ENCODE results near the gene CFB. TPM values are rescaled to one million over a fixed set of nuclear protein-coding genes. Genes with fewer than 3 reads are reported as not detected.

CFB gene
- polyA plus RNA-seq, 1 donor (not counting 4 experiments of a cell fraction or from before 2014, with no cell fraction given), result 2.5 TPM

- Histone ChIP-seq H3K27me3 (ENCODE audit: control insufficient read depth, extremely low read depth, insufficient read depth, low read length) (peaks cover 11% of the 10 kb centered on the region), H3K9me3 (ENCODE audit: control insufficient read depth, low read depth, low read length) (no peaks in the 10 kb centered on the region), H3K4me1 (ENCODE audit: control insufficient read depth, extremely low read depth, insufficient read depth, low read length) (no peaks in the 10 kb centered on the region), H3K9ac (ENCODE audit: control insufficient read depth, extremely low read depth, insufficient read depth, low read length) (no peak overlapping the region), H2AFZ (ENCODE audit: control insufficient read depth, low read length) (no peak overlapping the region), H3K36me3 (ENCODE audit: control insufficient read depth in 2 of 2, extremely low read depth in 1 of 2, insufficient read depth in 2 of 2, low read length in 2 of 2) (no peaks in the 10 kb centered on the region), H3K79me2 (ENCODE audit: control insufficient read depth, insufficient read depth, low read length) (no peaks in the 10 kb centered on the region), H3K27ac (ENCODE audit: control insufficient read depth, insufficient read depth, low read length) (no peak overlapping the region), H3K4me2 (ENCODE audit: control insufficient read depth, extremely low read depth, insufficient read depth, low read depth, low read length) (no peak overlapping the region), H3K4me3 (ENCODE audit: control insufficient read depth in 2 of 3, extremely low read depth in 1 of 3, insufficient read depth in 2 of 3, low read depth in 1 of 3, low read length in 3 of 3) (no peak overlapping the region), H4K20me1 (ENCODE audit: control insufficient read depth, extremely low read depth, insufficient read depth, low read length) (no peaks in the 10 kb centered on the region), H3K9me1 (ENCODE audit: control insufficient read depth, extremely low read depth, insufficient read depth, low read length) (no peaks in the 10 kb centered on the region)
- DNase-seq (ENCODE audit: low read depth, low spot score) (no peak), FAIRE-seq (no peak)
- dilution Hi-C loops (cut with MboI; ENCODE audit: extremely low pct_ligation_motif_present, low sequenced_read_pairs), result no loop called here
- no peak for TF ChIP-seq EZH2 (IDR thresholded peaks at IDR 0.05; ENCODE audit: low read length)
These were observed 10.1 kb upstream of the CFB start for GRCh38 chr6:31935823-31936222.

- H3K4me3 ChIP-seq (ENCODE audit: control insufficient read depth in 2 of 3, extremely low read depth in 1 of 3, insufficient read depth in 2 of 3, low read depth in 1 of 3, low read length in 3 of 3), result no peak overlapping the region
- H4K20me1 ChIP-seq (ENCODE audit: control insufficient read depth, extremely low read depth, insufficient read depth, low read length), result no peaks in the 10 kb centered on the region
- dilution Hi-C loops (cut with MboI; ENCODE audit: extremely low pct_ligation_motif_present, low sequenced_read_pairs), result no loop called here
- no peaks in the 10 kb centered on the region for H3K79me2 ChIP-seq (ENCODE audit: control insufficient read depth, insufficient read depth, low read length)
- H2AFZ ChIP-seq (ENCODE audit: control insufficient read depth, low read length), result no peak overlapping the region
- H3K27ac ChIP-seq (ENCODE audit: control insufficient read depth, insufficient read depth, low read length), result no peak overlapping the region
- DNase-seq (ENCODE audit: low read depth, low spot score) (no peak), FAIRE-seq (no peak)
- no peak overlapping the region for H3K9ac ChIP-seq (ENCODE audit: control insufficient read depth, extremely low read depth, insufficient read depth, low read length)
- TF ChIP-seq CTCF (optimal IDR thresholded peaks at IDR 0.05 in 1 of 3, IDR thresholded peaks at IDR 0.05 in 1 of 3, conservative IDR thresholded peaks at IDR 0.05 in 1 of 3; ENCODE audit: extremely low read depth in 1 of 3, insufficient read depth in 2 of 3, low read length in 3 of 3) (no peak), EZH2 (IDR thresholded peaks at IDR 0.05; ENCODE audit: low read length) (no peak)
- peaks cover 6% of the 10 kb centered on the region for H3K4me1 ChIP-seq (ENCODE audit: control insufficient read depth, extremely low read depth, insufficient read depth, low read length)
- no peak overlapping the region for H3K4me2 ChIP-seq (ENCODE audit: control insufficient read depth, extremely low read depth, insufficient read depth, low read depth, low read length)
- H3K9me3 ChIP-seq (ENCODE audit: control insufficient read depth, low read depth, low read length), result no peaks in the 10 kb centered on the region
- H3K9me1 ChIP-seq (ENCODE audit: control insufficient read depth, extremely low read depth, insufficient read depth, low read length), result no peaks in the 10 kb centered on the region
- H3K27me3 ChIP-seq (ENCODE audit: control insufficient read depth, extremely low read depth, insufficient read depth, low read length), result peaks cover 8% of the 10 kb centered on the region
- H3K36me3 ChIP-seq (ENCODE audit: control insufficient read depth in 2 of 2, extremely low read depth in 1 of 2, insufficient read depth in 2 of 2, low read length in 2 of 2), result no peaks in the 10 kb centered on the region
These were observed 5.6 kb upstream of the CFB start for GRCh38 chr6:31940256-31940664.

- H3K36me3 ChIP-seq (ENCODE audit: control insufficient read depth in 2 of 2, extremely low read depth in 1 of 2, insufficient read depth in 2 of 2, low read length in 2 of 2), result no peaks in the 10 kb centered on the region
- no peak overlapping the region for H3K27ac ChIP-seq (ENCODE audit: control insufficient read depth, insufficient read depth, low read length)
- no peaks in the 10 kb centered on the region for H4K20me1 ChIP-seq (ENCODE audit: control insufficient read depth, extremely low read depth, insufficient read depth, low read length)
- no peak overlapping the region for H3K4me3 ChIP-seq (ENCODE audit: control insufficient read depth in 2 of 3, extremely low read depth in 1 of 3, insufficient read depth in 2 of 3, low read depth in 1 of 3, low read length in 3 of 3)
- H3K9me1 ChIP-seq (ENCODE audit: control insufficient read depth, extremely low read depth, insufficient read depth, low read length), result no peaks in the 10 kb centered on the region
- H3K4me1 ChIP-seq (ENCODE audit: control insufficient read depth, extremely low read depth, insufficient read depth, low read length), result peaks cover 18% of the 10 kb centered on the region
- no peak overlapping the region for H2AFZ ChIP-seq (ENCODE audit: control insufficient read depth, low read length)
- dilution Hi-C loops (cut with MboI; ENCODE audit: extremely low pct_ligation_motif_present, low sequenced_read_pairs), result no loop called here
- no peak overlapping the region for H3K9ac ChIP-seq (ENCODE audit: control insufficient read depth, extremely low read depth, insufficient read depth, low read length)
- TF ChIP-seq CTCF (optimal IDR thresholded peaks at IDR 0.05 in 1 of 3, IDR thresholded peaks at IDR 0.05 in 1 of 3, conservative IDR thresholded peaks at IDR 0.05 in 1 of 3; ENCODE audit: extremely low read depth in 1 of 3, insufficient read depth in 2 of 3, low read length in 3 of 3), result no peak
- no peak for TF ChIP-seq EZH2 (IDR thresholded peaks at IDR 0.05; ENCODE audit: low read length)
- no peak overlapping the region for H3K4me2 ChIP-seq (ENCODE audit: control insufficient read depth, extremely low read depth, insufficient read depth, low read depth, low read length)
- H3K9me3 ChIP-seq (ENCODE audit: control insufficient read depth, low read depth, low read length), result no peaks in the 10 kb centered on the region
- peaks cover 8% of the 10 kb centered on the region for H3K27me3 ChIP-seq (ENCODE audit: control insufficient read depth, extremely low read depth, insufficient read depth, low read length)
- DNase-seq (ENCODE audit: low read depth, low spot score) (no peak), FAIRE-seq (no peak)
- H3K79me2 ChIP-seq (ENCODE audit: control insufficient read depth, insufficient read depth, low read length), result no peaks in the 10 kb centered on the region
These were observed 2.2 kb upstream of the CFB start for GRCh38 chr6:31943742-31944141.
